HG03066 (cell line): ENCODE data around the gene RGPD3.
"Not testable (repeated sequence)": the region's sequence is repeated elsewhere in the genome, so short reads cannot be mapped to it uniquely, and the experiment has no call there.

Source experiments
- ATAC-seq: cut with Tn5 transposase; IDR thresholded peaks from one replicate; pipeline ENCODE4 v1.9.1; 2021; ENCODE audit warnings: low read depth; ENCODE audit not compliant: unreplicated experiment

The RGPD3 gene

GRCh38 chr2:106468107-106468506, at the start of gene RGPD3:
Gene RGPD3, minus strand, starts transcription at chr2:106468413. Its CDS starts 125 bp downstream, at chr2:106468288.
- ATAC-seq, result not testable (repeated sequence)

- ATAC-seq, result no peak
These were observed 49.1 kb upstream of the RGPD3 start for GRCh38 chr2:106517329-106517728.

- ATAC-seq, result no peak
These were observed 48.7 kb upstream of the RGPD3 start for GRCh38 chr2:106516864-106517263.

- no peak for ATAC-seq
These were observed 48.2 kb upstream of the RGPD3 start for GRCh38 chr2:106516436-106516835.

GRCh38 chr2:106514827-106515226, 46.6 kb upstream of the RGPD3 start:
- not testable (repeated sequence) for ATAC-seq

GRCh38 chr2:106513391-106513790, 45.2 kb upstream of the RGPD3 start:
- ATAC-seq, result not testable (repeated sequence)

- ATAC-seq, result not testable (repeated sequence)
These were observed 43.7 kb upstream of the RGPD3 start for GRCh38 chr2:106511934-106512333.

- ATAC-seq, result not testable (repeated sequence)
These were observed 43.3 kb upstream of the RGPD3 start for GRCh38 chr2:106511476-106511901.

- not testable (repeated sequence) for ATAC-seq
These were observed 42.6 kb upstream of the RGPD3 start for GRCh38 chr2:106510791-106511190.

- ATAC-seq, result not testable (repeated sequence)
These were observed 41.2 kb upstream of the RGPD3 start for GRCh38 chr2:106509374-106509770.

- ATAC-seq, result not testable (repeated sequence)
These were observed 40.6 kb upstream of the RGPD3 start for GRCh38 chr2:106508660-106509373.

- not testable (repeated sequence) for ATAC-seq
These were observed 37.9 kb upstream of the RGPD3 start for GRCh38 chr2:106506002-106506687.

GRCh38 chr2:106504787-106505186, 36.6 kb upstream of the RGPD3 start:
- ATAC-seq, result not testable (repeated sequence)

- not testable (repeated sequence) for ATAC-seq
These were observed 36.0 kb upstream of the RGPD3 start for GRCh38 chr2:106504192-106504591.

- not testable (repeated sequence) for ATAC-seq
These were observed 34.1 kb upstream of the RGPD3 start for GRCh38 chr2:106502351-106502750.

GRCh38 chr2:106500350-106500749, 32.1 kb upstream of the RGPD3 start:
- ATAC-seq, result not testable (repeated sequence)

- not testable (repeated sequence) for ATAC-seq
These were observed 30.3 kb upstream of the RGPD3 start for GRCh38 chr2:106498549-106498948.

GRCh38 chr2:106492913-106493312, 24.7 kb upstream of the RGPD3 start:
- ATAC-seq, result not testable (repeated sequence)

GRCh38 chr2:106492399-106492798, 24.2 kb upstream of the RGPD3 start:
- ATAC-seq, result not testable (repeated sequence)

GRCh38 chr2:106489701-106490100, 21.5 kb upstream of the RGPD3 start:
- not testable (repeated sequence) for ATAC-seq

GRCh38 chr2:106487386-106488191, 19.4 kb upstream of the RGPD3 start:
- ATAC-seq, result not testable (repeated sequence)
